K562 (cell line): ENCODE results near the gene NIPAL3. TPM values are rescaled to one million over a fixed set of nuclear protein-coding genes. Genes with fewer than 3 reads are reported as not detected.

ENCODE experiments used
- ATAC-seq: fragments of 200-7000 bp; cut with Tn5 transposase; 3 replicates; pipeline ENCODE4 v1.9.1; 2020; ENCODE audit warnings: moderate library complexity
- BruUV-seq: library from RNA; stranded (reverse); fragments of 400-500 nt; replicated peaks from 2 replicates; lab custom pipeline; 2021; lab: Mats Ljungman, UMichigan
- CTCF ChIA-PET: fragments of 300-600 bp; formaldehyde crosslinking; extraction: SDS; loops from one replicate; lab custom pipeline; 2021; ENCODE audit warnings: low intra/inter-chr PET ratio; lab: Yijun Ruan, JAX
- POLR2A ChIA-PET: fragments of 300-600, 350-650 bp; sonication (Branson Sonifier 250); formaldehyde crosslinking; extraction: SDS; loops from one replicate; lab custom pipeline; 2021; ENCODE audit warnings: antibody characterized with exemption, inconsistent platforms; lab: Yijun Ruan, JAX
- DNase-seq, 4 experiments: peaks; one replicate each; pipeline versions ENCODE4 v3.0.0 to v3.0.0-alpha.2; 2011 to 2018; ENCODE audit warnings: low spot score in 3 of 4, mixed read lengths in 3 of 4; ENCODE audit errors: extremely low read depth in 1 of 4
- FAIRE-seq: peaks from 2 replicates; lab custom pipeline; 2011; peaks lifted over from hg19 to GRCh38; lab: Jason Lieb, UNC
- H2AFZ ChIP-seq: 2 replicates; pipeline ENCODE4 v1.6.0; 2011; ENCODE audit warnings: low read depth, low read length, control low read depth, inconsistent platforms
- H3K27ac ChIP-seq: fragments of 200-600 bp; 3 replicates; pipeline ENCODE4 v1.8.0; 2011; ENCODE audit warnings: low read depth, mild to moderate bottlenecking, control low read depth, inconsistent platforms, low read length, moderate library complexity, mixed read lengths; ENCODE audit errors: extremely low read depth
- H3K27me3 ChIP-seq, 2 experiments: fragments of 300-600 bp in 1 of 2; 2 replicates in 1 of 2; 3 replicates in 1 of 2; pipeline versions ENCODE4 v1.6.0 to v1.8.0; 2011; ENCODE audit warnings: inconsistent platforms in 2 of 2, low read length in 2 of 2, mild to moderate bottlenecking in 1 of 2, mixed read lengths in 1 of 2, moderate library complexity in 1 of 2; ENCODE audit not compliant: control insufficient read depth in 2 of 2, insufficient read depth in 2 of 2
- H3K36me3 ChIP-seq: fragments of 300-600 bp; 3 replicates; pipeline ENCODE4 v1.8.0; 2011; ENCODE audit warnings: mild to moderate bottlenecking, low read length, inconsistent platforms; ENCODE audit not compliant: control insufficient read depth, insufficient read depth
- H3K4me1 ChIP-seq, 2 experiments: fragments of 200-600 bp in 1 of 2; replicated peaks in 1 of 2; 2 replicates in 1 of 2; 3 replicates in 1 of 2; pipeline versions ENCODE4 v1.5.1 to v1.8.0; 2011; ENCODE audit warnings: inconsistent platforms in 2 of 2, low read length in 2 of 2, mild to moderate bottlenecking in 1 of 2, mixed read lengths in 1 of 2, moderate library complexity in 1 of 2; ENCODE audit not compliant: control insufficient read depth in 2 of 2, insufficient read depth in 2 of 2
- H3K4me2 ChIP-seq: 2 replicates; pipeline ENCODE4 v1.6.1; 2011; ENCODE audit warnings: low read length, control low read depth, inconsistent platforms, mixed read lengths; ENCODE audit not compliant: insufficient read depth
- H3K4me3 ChIP-seq: fragments of 200-600 bp; sonication (generic), shearing (Covaris generic); 2 replicates; pipeline ENCODE4 v1.5.1; 2016; ENCODE audit warnings: control low read depth, inconsistent platforms
- H3K79me2 ChIP-seq: fragments of 200-600 bp; 3 replicates; pipeline ENCODE4 v1.8.0; 2011; ENCODE audit warnings: low read length, inconsistent platforms; ENCODE audit not compliant: control insufficient read depth, insufficient read depth
- H3K9ac ChIP-seq, 2 experiments: 2 replicates each; pipeline versions ENCODE4 v1.6.0 to v1.6.1; 2011; ENCODE audit warnings: low read depth in 2 of 2, low read length in 2 of 2, control low read depth in 1 of 2, inconsistent platforms in 1 of 2, mild to moderate bottlenecking in 1 of 2, mixed read lengths in 1 of 2; ENCODE audit not compliant: insufficient read depth in 1 of 2
- H3K9me1 ChIP-seq: one replicate; pipeline ENCODE4 v1.6.0; 2011; ENCODE audit warnings: inconsistent platforms, mild to moderate bottlenecking, low read length, moderate library complexity; ENCODE audit not compliant: control insufficient read depth, insufficient read depth
- H3K9me3 ChIP-seq: replicated peaks from 2 replicates; pipeline ENCODE4 v1.5.1; 2011; ENCODE audit warnings: low read depth, low read length, inconsistent platforms; ENCODE audit not compliant: control insufficient read depth, insufficient read depth
- H4K20me1 ChIP-seq: replicated peaks from 2 replicates; pipeline ENCODE4 v1.6.1; 2011; ENCODE audit warnings: low read length, inconsistent platforms, mixed read lengths; ENCODE audit not compliant: control insufficient read depth, insufficient read depth
- DLX4 ChIP-seq: fragments of 250-450 bp; sonication (Bioruptor Pico); IDR thresholded peaks from 2 replicates; pipeline ENCODE4 v1.6.1; 2021; ENCODE audit warnings: mild to moderate bottlenecking
- NR2F6 ChIP-seq: fragments of 450-650 bp; formaldehyde crosslinking; IDR thresholded peaks from 2 replicates; pipeline ENCODE4 v1.4.0; 2020; ENCODE audit warnings: mild to moderate bottlenecking
- POU5F1 ChIP-seq: fragments of 150-350 bp; IDR thresholded peaks from 2 replicates; pipeline ENCODE4 v1.6.1; 2014; ENCODE audit warnings: borderline replicate concordance, low read length, low read depth, mild to moderate bottlenecking; ENCODE audit not compliant: partially characterized antibody
- PRPF4 ChIP-seq: fragments of 200-400 bp; formaldehyde crosslinking; IDR thresholded peaks from one replicate; pipeline ENCODE4 v1.6.1; 2017; ENCODE audit warnings: low read length, low read depth, mild to moderate bottlenecking; ENCODE audit not compliant: insufficient read depth, poor library complexity, severe bottlenecking
- PTTG1 ChIP-seq: fragments of 450-650 bp; IDR thresholded peaks from 2 replicates; pipeline ENCODE4 v1.6.1; 2016; ENCODE audit warnings: low read depth, mild to moderate bottlenecking, missing genetic modification characterization, missing compliant biosample characterization
- RBBP5 ChIP-seq: fragments of 200-600 bp; sonication (generic); IDR thresholded peaks from 2 replicates; pipeline ENCODE4 v1.6.1; 2012; ENCODE audit warnings: borderline replicate concordance, mild to moderate bottlenecking, low read length, control low read depth, inconsistent platforms; ENCODE audit not compliant: insufficient read depth, poor library complexity, severe bottlenecking
- SMARCB1 ChIP-seq: IDR thresholded peaks from 2 replicates; pipeline ENCODE4 v1.6.1; 2011; ENCODE audit warnings: improper control_type of control experiment, low read depth; ENCODE audit not compliant: insufficient read length
- SMARCE1 ChIP-seq: fragments of 450-650 bp; IDR thresholded peaks from 2 replicates; pipeline ENCODE4 v1.7.1; 2016; ENCODE audit warnings: mild to moderate bottlenecking
- STAT5A ChIP-seq: IDR thresholded peaks from 2 replicates; pipeline ENCODE4 v1.6.1; 2012; ENCODE audit warnings: low read length, inconsistent platforms, borderline replicate concordance
- TAF9B ChIP-seq: fragments of 450-650 bp; IDR thresholded peaks from 2 replicates; pipeline ENCODE4 v1.6.1; 2018; ENCODE audit warnings: mild to moderate bottlenecking; ENCODE audit not compliant: partially characterized antibody
- ZBTB17 ChIP-seq: fragments of 450-650 bp; formaldehyde crosslinking; IDR thresholded peaks from 2 replicates; pipeline ENCODE4 v1.4.0; 2020; ENCODE audit warnings: mild to moderate bottlenecking
- ZFP1 ChIP-seq: fragments of 450-650 bp; formaldehyde crosslinking; IDR thresholded peaks from 2 replicates; pipeline ENCODE4 v1.4.0; 2020; ENCODE audit warnings: mild to moderate bottlenecking, mixed read lengths
- ZNF133 ChIP-seq: fragments of 250-450 bp; sonication (Bioruptor Pico); IDR thresholded peaks from 2 replicates; pipeline ENCODE4 v1.4.0; 2020; ENCODE audit warnings: mild to moderate bottlenecking
- ZNF707 ChIP-seq: fragments of 250-450 bp; sonication (Bioruptor Pico); conservative IDR thresholded peaks from 2 replicates; pipeline ENCODE4 v1.8.0; 2022; ENCODE audit warnings: inconsistent platforms, mild to moderate bottlenecking, moderate library complexity
- ZNF717 ChIP-seq: fragments of 250-450 bp; sonication (Bioruptor Pico); IDR thresholded peaks from 2 replicates; pipeline ENCODE4 v1.5.0; 2021
- ZNF778 ChIP-seq: fragments of 450-650 bp; formaldehyde crosslinking; IDR thresholded peaks from 2 replicates; pipeline ENCODE4 v1.4.0; 2020; ENCODE audit warnings: mild to moderate bottlenecking, moderate library complexity
- WGBS: fragments of 100-300 bp; shearing (Covaris generic); methylation state at CpG from one replicate; pipeline ENCODE4 v1.1.6; 2016; ENCODE audit warnings: low coverage, mixed read lengths; ENCODE audit not compliant: insufficient coverage; ENCODE audit errors: missing lambda C conversion rate; 5-methylcytosine and 5-hydroxymethylcytosine counted together
- in situ Hi-C: fragments of 300-500 bp; cut with MboI; formaldehyde crosslinking; loops from 4 replicates; pipeline ENCODE4 v1.15.0; 2018; ENCODE audit warnings: inconsistent platforms, mixed read lengths
- intact Hi-C: fragments of 100-400 bp; cut with micrococcal nuclease; formaldehyde crosslinking; loops from 2 replicates; pipeline ENCODE4 v1.14.2; 2022
- polyA plus RNA-seq, 8 experiments: library from polyadenylated mRNA; depleted of rRNA in 4 of 8; stranded (reverse) in 5 of 8; unstranded in 3 of 8; fragments of >200 nt; fragmentation: Nextera tagmentation in 2 of 8; fragmentation: Illumina TruSeq in 1 of 8; extraction: Ambion mirVana in 2 of 8; extraction: Trizol in 1 of 8; gene quantifications; 2 replicates each; pipeline versions ENCODE4 v1.2.1 to v1.2.3, GENCODE V29; 2011 to 2014; ENCODE audit warnings: inconsistent platforms in 1 of 8, missing spikeins in 1 of 8
- total RNA-seq, 7 experiments: library from RNA; depleted of rRNA in 6 of 7; stranded (reverse); fragments of >200 nt in 6 of 7; fragmentation: Illumina TruSeq in 2 of 7; extraction: Trizol in 2 of 7; gene quantifications; 2 replicates each; pipeline versions ENCODE4 v1.2.1 to v1.2.3, GENCODE V29; 2011 to 2021; ENCODE audit warnings: low replicate concordance in 1 of 7
- TF ChIP-seq, protein P1 (sequence below), 2 experiments: IDR thresholded peaks; 2 replicates each; pipeline ENCODE4 v1.6.1; 2012; ENCODE audit warnings: improper control_type of control experiment in 2 of 2, low read depth in 2 of 2, low read length in 2 of 2, borderline replicate concordance in 1 of 2
- TF ChIP-seq, protein P2 (sequence below), 2 experiments: fragments of 450-650 bp in 1 of 2; IDR thresholded peaks; 2 replicates each; pipeline ENCODE4 v1.6.1; 2011 to 2017; ENCODE audit warnings: low read depth in 2 of 2, antibody characterized with exemption in 1 of 2, borderline replicate concordance in 1 of 2, low read length in 1 of 2, mild to moderate bottlenecking in 1 of 2, mixed read lengths in 1 of 2; ENCODE audit not compliant: control insufficient read depth in 1 of 2

Gene NIPAL3
- total and polyA plus RNA-seq, 9 of the 15 experiments (the other 6 are each of a cell fraction or from before 2014, with no cell fraction given) = 10.5 to 26.3 (median 16.0) TPM

DNA sequence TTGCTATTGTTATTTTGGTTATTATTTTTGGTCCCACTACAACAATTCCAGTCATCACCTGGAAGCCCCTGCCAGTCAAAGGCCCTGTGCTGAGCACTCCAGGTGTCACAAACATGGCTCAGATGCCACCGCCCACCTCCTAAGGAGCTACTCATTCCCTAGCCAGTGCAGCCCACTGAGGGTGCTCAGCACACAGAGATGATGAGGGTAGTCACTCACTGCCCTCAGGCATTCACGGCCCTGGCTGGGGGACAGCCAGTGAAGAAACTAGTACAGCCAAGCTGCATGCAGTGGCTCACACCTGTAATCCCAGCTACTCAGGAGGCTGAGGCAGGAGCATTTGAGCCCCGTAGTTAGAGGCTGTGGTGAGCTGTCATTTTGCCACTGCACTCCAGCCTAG is 42.3 kb downstream of the NIPAL3 start:
- ChIA-PET CTCF (no interaction called here), POLR2A (interaction anchor here (0.7 to 1.7 kb wide), 3 partner anchors 15 to 84 kb away, joined by 4 to 6 read pairs (median 5); no protein-coding TSS in a partner anchor)
- H3K27me3 ChIP-seq = no peaks in the 10 kb centered on the region
- no peak overlapping the region for H3K27ac ChIP-seq
- BruUV-seq = no TSS peak
- FAIRE-seq (no peak), ATAC-seq (no peak), DNase-seq (no peak)
- in situ Hi-C loops = no loop called here
- intact Hi-C loops = no loop called here
- peaks cover 45% of the 10 kb centered on the region; the same call in 2 of the 3 replicates for H3K36me3 ChIP-seq
- no peak overlapping the region for H3K4me2 ChIP-seq
- H2AFZ ChIP-seq = no peak overlapping the region
- no peaks in the 10 kb centered on the region for H3K79me2 ChIP-seq
- H3K9ac ChIP-seq = no peak overlapping the region
- 75% methylated on average over 3 of the region's 3 CpGs for WGBS
- H3K9me3 ChIP-seq = no peaks in the 10 kb centered on the region
- no peaks in the 10 kb centered on the region; a peak in 1 of 5 replicates for H3K4me1 ChIP-seq
- no peaks in the 10 kb centered on the region for H4K20me1 ChIP-seq
- H3K4me3 ChIP-seq = no peak overlapping the region
- H3K9me1 ChIP-seq = no peaks in the 10 kb centered on the region
- no peak for TF ChIP-seq ZNF778 (CRISPR knock-in tag)
- no peak for TF ChIP-seq POU5F1
- TF ChIP-seq RBBP5 = no peak
- no peak for TF ChIP-seq STAT5A
- no peak for TF ChIP-seq PTTG1 (tag)
- TF ChIP-seq PRPF4 = no peak
- no peak for TF ChIP-seq SMARCE1
- TF ChIP-seq ZNF133 (CRISPR knock-in tag) = no peak
- no peak for TF ChIP-seq ZBTB17 (CRISPR knock-in tag)
- TF ChIP-seq SMARCB1 = no peak
- TF ChIP-seq ZFP1 = no peak
- no peak for TF ChIP-seq TAF9B
- TF ChIP-seq ZNF717 (CRISPR knock-in tag) = no peak
- TF ChIP-seq, protein P1, sequence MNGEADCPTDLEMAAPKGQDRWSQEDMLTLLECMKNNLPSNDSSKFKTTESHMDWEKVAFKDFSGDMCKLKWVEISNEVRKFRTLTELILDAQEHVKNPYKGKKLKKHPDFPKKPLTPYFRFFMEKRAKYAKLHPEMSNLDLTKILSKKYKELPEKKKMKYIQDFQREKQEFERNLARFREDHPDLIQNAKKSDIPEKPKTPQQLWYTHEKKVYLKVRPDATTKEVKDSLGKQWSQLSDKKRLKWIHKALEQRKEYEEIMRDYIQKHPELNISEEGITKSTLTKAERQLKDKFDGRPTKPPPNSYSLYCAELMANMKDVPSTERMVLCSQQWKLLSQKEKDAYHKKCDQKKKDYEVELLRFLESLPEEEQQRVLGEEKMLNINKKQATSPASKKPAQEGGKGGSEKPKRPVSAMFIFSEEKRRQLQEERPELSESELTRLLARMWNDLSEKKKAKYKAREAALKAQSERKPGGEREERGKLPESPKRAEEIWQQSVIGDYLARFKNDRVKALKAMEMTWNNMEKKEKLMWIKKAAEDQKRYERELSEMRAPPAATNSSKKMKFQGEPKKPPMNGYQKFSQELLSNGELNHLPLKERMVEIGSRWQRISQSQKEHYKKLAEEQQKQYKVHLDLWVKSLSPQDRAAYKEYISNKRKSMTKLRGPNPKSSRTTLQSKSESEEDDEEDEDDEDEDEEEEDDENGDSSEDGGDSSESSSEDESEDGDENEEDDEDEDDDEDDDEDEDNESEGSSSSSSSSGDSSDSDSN (IDR thresholded peaks at IDR 0.05; ENCODE audit: borderline replicate concordance in 1 of 2, low read depth in 2 of 2, low read length in 2 of 2) = no peak
- TF ChIP-seq NR2F6 (CRISPR knock-in tag) = no peak
- TF ChIP-seq ZNF707 = no peak
- TF ChIP-seq, protein P2, sequence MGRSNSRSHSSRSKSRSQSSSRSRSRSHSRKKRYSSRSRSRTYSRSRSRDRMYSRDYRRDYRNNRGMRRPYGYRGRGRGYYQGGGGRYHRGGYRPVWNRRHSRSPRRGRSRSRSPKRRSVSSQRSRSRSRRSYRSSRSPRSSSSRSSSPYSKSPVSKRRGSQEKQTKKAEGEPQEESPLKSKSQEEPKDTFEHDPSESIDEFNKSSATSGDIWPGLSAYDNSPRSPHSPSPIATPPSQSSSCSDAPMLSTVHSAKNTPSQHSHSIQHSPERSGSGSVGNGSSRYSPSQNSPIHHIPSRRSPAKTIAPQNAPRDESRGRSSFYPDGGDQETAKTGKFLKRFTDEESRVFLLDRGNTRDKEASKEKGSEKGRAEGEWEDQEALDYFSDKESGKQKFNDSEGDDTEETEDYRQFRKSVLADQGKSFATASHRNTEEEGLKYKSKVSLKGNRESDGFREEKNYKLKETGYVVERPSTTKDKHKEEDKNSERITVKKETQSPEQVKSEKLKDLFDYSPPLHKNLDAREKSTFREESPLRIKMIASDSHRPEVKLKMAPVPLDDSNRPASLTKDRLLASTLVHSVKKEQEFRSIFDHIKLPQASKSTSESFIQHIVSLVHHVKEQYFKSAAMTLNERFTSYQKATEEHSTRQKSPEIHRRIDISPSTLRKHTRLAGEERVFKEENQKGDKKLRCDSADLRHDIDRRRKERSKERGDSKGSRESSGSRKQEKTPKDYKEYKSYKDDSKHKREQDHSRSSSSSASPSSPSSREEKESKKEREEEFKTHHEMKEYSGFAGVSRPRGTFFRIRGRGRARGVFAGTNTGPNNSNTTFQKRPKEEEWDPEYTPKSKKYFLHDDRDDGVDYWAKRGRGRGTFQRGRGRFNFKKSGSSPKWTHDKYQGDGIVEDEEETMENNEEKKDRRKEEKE (IDR thresholded peaks at IDR 0.05; ENCODE audit: borderline replicate concordance in 1 of 2, control insufficient read depth in 1 of 2, low read depth in 2 of 2, low read length in 1 of 2) = no peak
- no peak for TF ChIP-seq DLX4 (CRISPR knock-in tag)
